GM18526 (cell line): ENCODE measurements around the gene MEGF11.

Experiments
- POLR2A ChIP-seq: IDR thresholded peaks from 3 replicates; pipeline ENCODE4 v1.6.1; 2011; ENCODE audit not compliant: insufficient read length; ENCODE audit errors: extremely low read depth

MEGF11 gene

GRCh38 chr15:66036859-66037258 is 216.7 kb downstream of the MEGF11 start:
- TF ChIP-seq POLR2A, result no peak

GRCh38 chr15:66035901-66036300 is 217.6 kb downstream of the MEGF11 start:
- no peak for TF ChIP-seq POLR2A

- no peak for TF ChIP-seq POLR2A
These were observed 220.4 kb downstream of the MEGF11 start for GRCh38 chr15:66033143-66033542.

- TF ChIP-seq POLR2A, result no peak
These were observed 221.5 kb downstream of the MEGF11 start for GRCh38 chr15:66032006-66032405.

- no peak for TF ChIP-seq POLR2A
These were observed 222.9 kb downstream of the MEGF11 start for GRCh38 chr15:66030650-66031049.

GRCh38 chr15:66029650-66030049 is 223.9 kb downstream of the MEGF11 start:
- TF ChIP-seq POLR2A, result no peak

- TF ChIP-seq POLR2A, result no peak
These were observed 226.2 kb downstream of the MEGF11 start for GRCh38 chr15:66027268-66027805.

GRCh38 chr15:66025972-66026371 is 227.6 kb downstream of the MEGF11 start:
- no peak for TF ChIP-seq POLR2A

GRCh38 chr15:66025015-66025452 is 228.5 kb downstream of the MEGF11 start:
- no peak for TF ChIP-seq POLR2A

GRCh38 chr15:66024116-66024515 is 229.4 kb downstream of the MEGF11 start:
- no peak for TF ChIP-seq POLR2A

GRCh38 chr15:66023311-66023972 is 230.1 kb downstream of the MEGF11 start:
- TF ChIP-seq POLR2A, result no peak

- no peak for TF ChIP-seq POLR2A
These were observed 231.4 kb downstream of the MEGF11 start for GRCh38 chr15:66022163-66022525.

- TF ChIP-seq POLR2A, result no peak
These were observed 231.9 kb downstream of the MEGF11 start for GRCh38 chr15:66021496-66022162.

GRCh38 chr15:66019826-66020398 is 233.6 kb downstream of the MEGF11 start:
- TF ChIP-seq POLR2A, result no peak

- no peak for TF ChIP-seq POLR2A
These were observed 234.2 kb downstream of the MEGF11 start for GRCh38 chr15:66019368-66019767.

GRCh38 chr15:66018488-66018797 is 235.1 kb downstream of the MEGF11 start:
- no peak for TF ChIP-seq POLR2A
